M059J (cell line): ENCODE results near the gene CAPZB. TPM values are rescaled to one million over a fixed set of nuclear protein-coding genes. Genes with fewer than 3 reads are reported as not detected.

Experiments used
- DNase-seq: peaks from one replicate; pipeline ENCODE4 v3.0.0-alpha.2; 2012; ENCODE audit warnings: low read depth
- total RNA-seq: library from RNA; depleted of rRNA; stranded (reverse); fragments of >200 nt; shearing (Covaris generic); gene quantifications from 2 replicates; pipeline ENCODE4 v1.2.3, GENCODE V29; 2014

Gene CAPZB
- total RNA-seq, 1 experiment from 2014 or later = 192 TPM

GRCh38 chr1:19448491-19449439 lies 36.6 kb downstream of the CAPZB start:
- DNase-seq = peak; percentile 100

GRCh38 chr1:19447550-19447949 lies 37.8 kb downstream of the CAPZB start:
- DNase-seq = no peak

GRCh38 chr1:19445417-19446342 lies 39.7 kb downstream of the CAPZB start:
- DNase-seq = peak; percentile 82

- no peak for DNase-seq
Observed at GRCh38 chr1:19444296-19445021, 40.9 kb downstream of the CAPZB start.

GRCh38 chr1:19443326-19443725 lies 42.0 kb downstream of the CAPZB start:
- DNase-seq = no peak

GRCh38 chr1:19442154-19443096 lies 42.9 kb downstream of the CAPZB start:
- no peak for DNase-seq

- no peak for DNase-seq
Observed at GRCh38 chr1:19441048-19441780, 44.1 kb downstream of the CAPZB start.

GRCh38 chr1:19439464-19440171 lies 45.7 kb downstream of the CAPZB start:
- DNase-seq = no peak

- no peak for DNase-seq
Observed at GRCh38 chr1:19438516-19439195, 46.7 kb downstream of the CAPZB start.

GRCh38 chr1:19437891-19438294 lies 47.4 kb downstream of the CAPZB start:
- no peak for DNase-seq

- DNase-seq = peak; percentile 69
Observed at GRCh38 chr1:19436716-19437476, 48.4 kb downstream of the CAPZB start.

- peak; percentile 70 for DNase-seq
Observed at GRCh38 chr1:19435851-19436455, 49.4 kb downstream of the CAPZB start.

GRCh38 chr1:19435181-19435580 lies 50.2 kb downstream of the CAPZB start:
- no peak for DNase-seq

- DNase-seq = no peak
Observed at GRCh38 chr1:19433719-19433998, 51.7 kb downstream of the CAPZB start.

GRCh38 chr1:19432943-19433718 lies 52.2 kb downstream of the CAPZB start:
- DNase-seq = no peak

- peak; percentile 91 for DNase-seq
Observed at GRCh38 chr1:19430121-19431068, 54.9 kb downstream of the CAPZB start.
